HCT116 (cell line): ENCODE data around the gene SH3BP4. TPM values are rescaled to one million over a fixed set of nuclear protein-coding genes. Genes with fewer than 3 reads are reported as not detected.

Experiments
- ATAC-seq: fragments of 200-7000 bp; cut with Tn5 transposase; 2 replicates; pipeline ENCODE4 v1.9.1; 2020; ENCODE audit warnings: mild to moderate bottlenecking, moderate library complexity
- BruUV-seq: library from RNA; stranded (reverse); fragments of 400-500 nt; replicated peaks from 2 replicates; lab custom pipeline; 2021; lab: Mats Ljungman, UMichigan
- CTCF ChIA-PET: fragments of 300-600 bp; sonication (Branson Sonifier 250); formaldehyde crosslinking; loops from one replicate; lab custom pipeline; 2021; ENCODE audit warnings: antibody characterized with exemption; lab: Charles Lee
- POLR2A ChIA-PET: fragments of 300-600, 350-600 bp; sonication (Branson Sonifier 250); formaldehyde crosslinking; loops from one replicate; lab custom pipeline; 2021; ENCODE audit warnings: antibody characterized with exemption; lab: Charles Lee
- RAD21 ChIA-PET, 2 experiments: fragments of 300-600 bp; sonication (Branson Sonifier 250); formaldehyde crosslinking; loops; one replicate each; lab custom pipeline; 2023; ENCODE audit warnings: low total read pairs in 2 of 2; ENCODE audit not compliant: uncharacterized antibody in 2 of 2, unreplicated experiment in 2 of 2, low non-redundant PET in 1 of 2; lab: Charles Lee
- DNase-seq: peaks from one replicate; pipeline ENCODE4 v3.0.0-alpha.2; 2010; ENCODE audit warnings: low read depth, low spot score
- H2AFZ ChIP-seq: fragments of 200-600 bp; shearing (Covaris generic), sonication (generic); 2 replicates; pipeline ENCODE4 v1.6.1; 2017; ENCODE audit warnings: low read depth, mixed run types, mixed read lengths, antibody characterized with exemption, low read length; ENCODE audit not compliant: poor library complexity, severe bottlenecking
- H3K27ac ChIP-seq: 2 replicates; pipeline ENCODE4 v1.5.1; 2012; ENCODE audit warnings: low read depth, low read length
- H3K27me3 ChIP-seq: fragments of 200-600 bp; sonication (generic); 2 replicates; pipeline ENCODE4 v1.6.1; 2016; ENCODE audit warnings: mixed run types, low read length, mixed read lengths; ENCODE audit not compliant: insufficient read depth
- H3K36me3 ChIP-seq, 2 experiments: fragments of 200-500 bp in 1 of 2; fragments of 200-600 bp in 1 of 2; sonication (Bioruptor generic) in 1 of 2; sonication (generic) in 1 of 2; 2 replicates each; pipeline versions ENCODE4 v1.5.1 to v1.6.1; 2014 to 2016; ENCODE audit warnings: low read length in 2 of 2, inconsistent platforms in 1 of 2, mixed read lengths in 1 of 2, mixed run types in 1 of 2; ENCODE audit not compliant: insufficient read depth in 2 of 2, control insufficient read depth in 1 of 2
- H3K4me1 ChIP-seq, 2 experiments: fragments of 200-600 bp in 1 of 2; sonication (generic) in 1 of 2; 2 replicates each; pipeline versions ENCODE4 v1.5.1 to v1.6.1; 2012 to 2017; ENCODE audit warnings: low read length in 2 of 2, inconsistent platforms in 1 of 2, mild to moderate bottlenecking in 1 of 2, mixed read lengths in 1 of 2, mixed run types in 1 of 2, moderate library complexity in 1 of 2; ENCODE audit not compliant: insufficient read depth in 2 of 2, control insufficient read depth in 1 of 2
- H3K4me2 ChIP-seq: fragments of 200-600 bp; sonication (generic); 2 replicates; pipeline ENCODE4 v1.6.1; 2017; ENCODE audit warnings: mixed run types, low read length, mixed read lengths
- H3K4me3 ChIP-seq, 2 experiments: fragments of 200-600 bp in 1 of 2; sonication (generic) in 1 of 2; replicated peaks in 1 of 2; 2 replicates each; pipeline ENCODE4 v1.5.1; 2011 to 2016; ENCODE audit warnings: low read length in 2 of 2, control low read depth in 1 of 2, low read depth in 1 of 2, mild to moderate bottlenecking in 1 of 2, mixed read lengths in 1 of 2, mixed run types in 1 of 2
- H3K79me2 ChIP-seq: fragments of 200-600 bp; sonication (generic); 2 replicates; pipeline ENCODE4 v1.6.1; 2017; ENCODE audit warnings: mild to moderate bottlenecking, mixed run types, low read length, moderate library complexity, mixed read lengths; ENCODE audit not compliant: insufficient read depth
- H3K9ac ChIP-seq: fragments of 200-600 bp; sonication (generic); 2 replicates; pipeline ENCODE4 v1.6.1; 2016; ENCODE audit warnings: low read length, mixed read lengths
- H3K9me2 ChIP-seq: fragments of 200-600 bp; sonication (generic), shearing (Covaris generic); 2 replicates; pipeline ENCODE4 v1.6.1; 2017; ENCODE audit warnings: mixed run types, mild to moderate bottlenecking, moderate library complexity; ENCODE audit not compliant: insufficient read depth
- H3K9me3 ChIP-seq, 2 experiments: fragments of 200-500 bp in 1 of 2; fragments of 200-600 bp in 1 of 2; sonication (Bioruptor generic) in 1 of 2; sonication (generic) in 1 of 2; 2 replicates each; pipeline ENCODE4 v1.6.1; 2014 to 2017; ENCODE audit warnings: low read length in 2 of 2, mixed read lengths in 2 of 2, inconsistent platforms in 1 of 2, low read depth in 1 of 2, mild to moderate bottlenecking in 1 of 2, mixed run types in 1 of 2, moderate library complexity in 1 of 2; ENCODE audit not compliant: control insufficient read depth in 1 of 2, insufficient read depth in 1 of 2
- H4K20me1 ChIP-seq: fragments of 200-600 bp; sonication (generic), shearing (Covaris generic); 2 replicates; pipeline ENCODE4 v1.6.1; 2017; ENCODE audit warnings: mixed run types, mild to moderate bottlenecking, moderate library complexity; ENCODE audit not compliant: insufficient read depth
- CEBPB ChIP-seq: IDR thresholded peaks from 2 replicates; pipeline ENCODE4 v1.6.1; 2012; ENCODE audit warnings: low read depth
- EGR1 ChIP-seq: IDR thresholded peaks from 2 replicates; pipeline ENCODE4 v1.6.1; 2012; ENCODE audit warnings: low read depth
- EZH2phosphoT487 ChIP-seq: fragments of 200-600 bp; IDR thresholded peaks from 2 replicates; pipeline ENCODE4 v1.6.1; 2018; ENCODE audit warnings: antibody characterized with exemption, borderline replicate concordance
- FOSL1 ChIP-seq: IDR thresholded peaks from 2 replicates; pipeline ENCODE4 v1.6.1; 2012; ENCODE audit warnings: low read depth
- JUND ChIP-seq: IDR thresholded peaks from 2 replicates; pipeline ENCODE4 v1.6.1; 2012
- POLR2AphosphoS5 ChIP-seq: IDR thresholded peaks from 2 replicates; pipeline ENCODE4 v1.6.1; 2011; ENCODE audit warnings: mild to moderate bottlenecking, low read depth, low read length, moderate library complexity
- SIN3A ChIP-seq: IDR thresholded peaks from 2 replicates; pipeline ENCODE4 v1.6.1; 2012; ENCODE audit warnings: low read depth
- SP1 ChIP-seq: IDR thresholded peaks from 2 replicates; pipeline ENCODE4 v1.6.1; 2012; ENCODE audit warnings: low read depth
- SRF ChIP-seq: IDR thresholded peaks from 2 replicates; pipeline ENCODE4 v1.6.1; 2012; ENCODE audit warnings: low read depth
- TCF7L2 ChIP-seq: IDR thresholded peaks from 2 replicates; pipeline ENCODE4 v1.7.0; 2011; ENCODE audit warnings: borderline replicate concordance, inconsistent platforms; ENCODE audit not compliant: insufficient read depth, insufficient read length; ENCODE audit errors: extremely low read depth
- ZFX ChIP-seq: fragments of 450-650 bp; IDR thresholded peaks from 2 replicates; pipeline ENCODE4 v1.6.1; 2017
- intact Hi-C: fragments of 100-400 bp; cut with micrococcal nuclease; formaldehyde crosslinking; loops from 2 replicates; pipeline ENCODE4 v1.10.0; 2022
- total RNA-seq: library from RNA; stranded (reverse); gene quantifications from one replicate; pipeline ENCODE4 v1.2.1, GENCODE V29; 2021; ENCODE audit not compliant: unreplicated experiment
- TF ChIP-seq, protein P1 (sequence below), 3 experiments: fragments of 200-600 bp in 1 of 3; sonication (generic) in 1 of 3; IDR thresholded peaks in 2 of 3; conservative IDR thresholded peaks in 1 of 3; 2 replicates each; pipeline ENCODE4 v1.5.1; 2012 to 2017; ENCODE audit warnings: low read depth in 2 of 3, low read length in 2 of 3, antibody characterized with exemption in 1 of 3, borderline replicate concordance in 1 of 3, control low read depth in 1 of 3, mild to moderate bottlenecking in 1 of 3, mixed read lengths in 1 of 3, mixed run types in 1 of 3, moderate library complexity in 1 of 3; ENCODE audit not compliant: insufficient read depth in 1 of 3
- TF ChIP-seq, protein P2 (sequence below): IDR thresholded peaks from 2 replicates; pipeline ENCODE4 v1.6.1; 2012
- TF ChIP-seq, protein P3 (sequence below): IDR thresholded peaks from 2 replicates; pipeline ENCODE4 v1.6.1; 2012
- TF ChIP-seq, protein P4 (sequence below): IDR thresholded peaks from 2 replicates; pipeline ENCODE4 v1.6.1; 2012; ENCODE audit warnings: low read depth

Gene SH3BP4
- total RNA-seq, 1 experiment from 2014 or later, result 32.9 TPM

DNA sequence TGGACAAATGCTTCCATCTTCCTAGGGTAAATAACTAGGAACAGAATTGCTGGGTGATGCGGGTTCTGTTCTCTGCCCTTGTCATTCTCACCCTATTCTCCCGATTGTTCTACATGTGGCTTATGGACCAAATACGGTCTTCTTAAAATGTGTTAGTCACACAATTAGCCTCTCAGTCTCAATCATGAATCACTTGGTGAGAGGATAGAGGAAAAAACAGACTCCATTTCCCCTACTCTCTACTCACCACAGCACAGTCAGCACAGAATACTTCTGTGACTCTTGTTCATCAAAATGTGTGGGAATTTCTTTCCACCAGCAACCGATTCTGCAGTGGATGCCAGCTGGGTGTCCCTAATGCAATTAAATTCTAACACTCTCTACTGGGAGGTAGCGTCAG, 125.2 kb downstream of the SH3BP4 start:
- Histone ChIP-seq H3K79me2 (no peaks in the 10 kb centered on the region), H4K20me1 (no peaks in the 10 kb centered on the region), H3K27ac (no peak overlapping the region), H3K4me3 (no peak overlapping the region)
- no TSS peak for BruUV-seq
- ChIA-PET POLR2A (no interaction called here), CTCF (no interaction called here)
- ATAC-seq, result no peak
- TF ChIP-seq JUND, result no peak
- TF ChIP-seq, all 23 proteins: peak for 0
- no peak overlapping the region for H2AFZ ChIP-seq
- intact Hi-C loops, result no loop called here
- H3K4me1 ChIP-seq, result no peaks in the 10 kb centered on the region
- no peak overlapping the region for H3K4me2 ChIP-seq
- H3K27me3 ChIP-seq, result no peaks in the 10 kb centered on the region
- no peaks in the 10 kb centered on the region for H3K36me3 ChIP-seq
- H3K9me3 ChIP-seq, result no peaks in the 10 kb centered on the region
- no peak for DNase-seq
- H3K9ac ChIP-seq, result no peak overlapping the region
- RAD21 ChIA-PET, result no interaction called here
- H3K9me2 ChIP-seq, result no peaks in the 10 kb centered on the region

DNA sequence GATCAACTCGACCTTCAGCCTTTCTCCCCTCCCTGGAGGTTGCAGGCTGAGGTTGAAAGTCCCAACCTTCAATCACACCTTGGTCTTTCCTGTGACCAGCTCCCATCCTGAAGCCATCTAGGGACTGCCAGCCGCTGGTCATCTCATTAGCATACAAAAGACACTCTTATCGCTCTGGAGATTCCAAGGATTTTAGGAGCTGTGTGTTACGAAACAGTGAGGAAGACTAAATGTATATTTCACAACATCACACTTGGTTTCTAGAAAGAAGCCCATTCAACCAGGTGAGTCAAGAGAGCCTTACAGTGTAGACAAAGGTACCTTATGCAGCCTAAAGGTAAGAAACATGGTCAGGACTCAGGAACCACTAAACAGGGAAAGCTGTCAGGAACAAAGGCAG, 126.4 kb downstream of the SH3BP4 start:
- no peak overlapping the region for H3K4me2 ChIP-seq
- BruUV-seq, result no TSS peak
- H2AFZ ChIP-seq, result no peak overlapping the region
- no peak overlapping the region for H3K9ac ChIP-seq
- ChIA-PET CTCF (no interaction called here), RAD21 (no interaction called here), POLR2A (no interaction called here)
- H3K79me2 ChIP-seq, result no peaks in the 10 kb centered on the region
- no peaks in the 10 kb centered on the region for H4K20me1 ChIP-seq
- intact Hi-C loops, result no loop called here
- no peaks in the 10 kb centered on the region for H3K36me3 ChIP-seq
- no peaks in the 10 kb centered on the region for H3K4me1 ChIP-seq
- no peak for ATAC-seq
- TF ChIP-seq CEBPB, result no peak
- TF ChIP-seq POLR2AphosphoS5, result no peak
- TF ChIP-seq, protein P1, sequence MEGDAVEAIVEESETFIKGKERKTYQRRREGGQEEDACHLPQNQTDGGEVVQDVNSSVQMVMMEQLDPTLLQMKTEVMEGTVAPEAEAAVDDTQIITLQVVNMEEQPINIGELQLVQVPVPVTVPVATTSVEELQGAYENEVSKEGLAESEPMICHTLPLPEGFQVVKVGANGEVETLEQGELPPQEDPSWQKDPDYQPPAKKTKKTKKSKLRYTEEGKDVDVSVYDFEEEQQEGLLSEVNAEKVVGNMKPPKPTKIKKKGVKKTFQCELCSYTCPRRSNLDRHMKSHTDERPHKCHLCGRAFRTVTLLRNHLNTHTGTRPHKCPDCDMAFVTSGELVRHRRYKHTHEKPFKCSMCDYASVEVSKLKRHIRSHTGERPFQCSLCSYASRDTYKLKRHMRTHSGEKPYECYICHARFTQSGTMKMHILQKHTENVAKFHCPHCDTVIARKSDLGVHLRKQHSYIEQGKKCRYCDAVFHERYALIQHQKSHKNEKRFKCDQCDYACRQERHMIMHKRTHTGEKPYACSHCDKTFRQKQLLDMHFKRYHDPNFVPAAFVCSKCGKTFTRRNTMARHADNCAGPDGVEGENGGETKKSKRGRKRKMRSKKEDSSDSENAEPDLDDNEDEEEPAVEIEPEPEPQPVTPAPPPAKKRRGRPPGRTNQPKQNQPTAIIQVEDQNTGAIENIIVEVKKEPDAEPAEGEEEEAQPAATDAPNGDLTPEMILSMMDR (IDR thresholded peaks at IDR 0.05 in 2 of 3, conservative IDR thresholded peaks at IDR 0.05 in 1 of 3; ENCODE audit: borderline replicate concordance in 1 of 3, insufficient read depth in 1 of 3, low read depth in 2 of 3, low read length in 2 of 3), result no peak
- TF ChIP-seq ZFX, result no peak
- no peak for TF ChIP-seq EGR1
- no peak for TF ChIP-seq FOSL1
- no peak for TF ChIP-seq TCF7L2
- TF ChIP-seq, protein P2, sequence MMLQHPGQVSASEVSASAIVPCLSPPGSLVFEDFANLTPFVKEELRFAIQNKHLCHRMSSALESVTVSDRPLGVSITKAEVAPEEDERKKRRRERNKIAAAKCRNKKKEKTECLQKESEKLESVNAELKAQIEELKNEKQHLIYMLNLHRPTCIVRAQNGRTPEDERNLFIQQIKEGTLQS, result no peak
- no peak for TF ChIP-seq JUND
- no peak for TF ChIP-seq SRF
- TF ChIP-seq SP1, result no peak
- TF ChIP-seq, protein P3, sequence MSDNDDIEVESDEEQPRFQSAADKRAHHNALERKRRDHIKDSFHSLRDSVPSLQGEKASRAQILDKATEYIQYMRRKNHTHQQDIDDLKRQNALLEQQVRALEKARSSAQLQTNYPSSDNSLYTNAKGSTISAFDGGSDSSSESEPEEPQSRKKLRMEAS, result no peak
- TF ChIP-seq SIN3A, result no peak
- no peak for TF ChIP-seq EZH2phosphoT487
- TF ChIP-seq, protein P4, sequence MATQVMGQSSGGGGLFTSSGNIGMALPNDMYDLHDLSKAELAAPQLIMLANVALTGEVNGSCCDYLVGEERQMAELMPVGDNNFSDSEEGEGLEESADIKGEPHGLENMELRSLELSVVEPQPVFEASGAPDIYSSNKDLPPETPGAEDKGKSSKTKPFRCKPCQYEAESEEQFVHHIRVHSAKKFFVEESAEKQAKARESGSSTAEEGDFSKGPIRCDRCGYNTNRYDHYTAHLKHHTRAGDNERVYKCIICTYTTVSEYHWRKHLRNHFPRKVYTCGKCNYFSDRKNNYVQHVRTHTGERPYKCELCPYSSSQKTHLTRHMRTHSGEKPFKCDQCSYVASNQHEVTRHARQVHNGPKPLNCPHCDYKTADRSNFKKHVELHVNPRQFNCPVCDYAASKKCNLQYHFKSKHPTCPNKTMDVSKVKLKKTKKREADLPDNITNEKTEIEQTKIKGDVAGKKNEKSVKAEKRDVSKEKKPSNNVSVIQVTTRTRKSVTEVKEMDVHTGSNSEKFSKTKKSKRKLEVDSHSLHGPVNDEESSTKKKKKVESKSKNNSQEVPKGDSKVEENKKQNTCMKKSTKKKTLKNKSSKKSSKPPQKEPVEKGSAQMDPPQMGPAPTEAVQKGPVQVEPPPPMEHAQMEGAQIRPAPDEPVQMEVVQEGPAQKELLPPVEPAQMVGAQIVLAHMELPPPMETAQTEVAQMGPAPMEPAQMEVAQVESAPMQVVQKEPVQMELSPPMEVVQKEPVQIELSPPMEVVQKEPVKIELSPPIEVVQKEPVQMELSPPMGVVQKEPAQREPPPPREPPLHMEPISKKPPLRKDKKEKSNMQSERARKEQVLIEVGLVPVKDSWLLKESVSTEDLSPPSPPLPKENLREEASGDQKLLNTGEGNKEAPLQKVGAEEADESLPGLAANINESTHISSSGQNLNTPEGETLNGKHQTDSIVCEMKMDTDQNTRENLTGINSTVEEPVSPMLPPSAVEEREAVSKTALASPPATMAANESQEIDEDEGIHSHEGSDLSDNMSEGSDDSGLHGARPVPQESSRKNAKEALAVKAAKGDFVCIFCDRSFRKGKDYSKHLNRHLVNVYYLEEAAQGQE, result no peak
- H3K4me3 ChIP-seq, result no peak overlapping the region
- DNase-seq, result no peak
- no peak overlapping the region for H3K27ac ChIP-seq
- H3K9me2 ChIP-seq, result no peaks in the 10 kb centered on the region
- no peaks in the 10 kb centered on the region for H3K9me3 ChIP-seq
- no peaks in the 10 kb centered on the region for H3K27me3 ChIP-seq
